Stomach (tissue), 9 donors: Measurements from ENCODE around the gene PKP1. TPM values are rescaled to one million over a fixed set of nuclear protein-coding genes. Genes with fewer than 3 reads are reported as not detected.

Source experiments
- DNase-seq, 2 donors: peaks; one replicate each; pipeline versions ENCODE4 v3.0.0 to v3.0.0-alpha.2; 2013 to 2019
- H3K27ac ChIP-seq, 5 donors: fragments of 200-600 bp in 4 of 5; sonication (generic) in 4 of 5; one replicate each; pipeline ENCODE4 v1.5.1; 2013 to 2019; ENCODE audit warnings: mild to moderate bottlenecking in 1 of 5, moderate library complexity in 1 of 5
- H3K27me3 ChIP-seq, 3 donors: fragments of 200-600 bp; sonication (generic); one replicate each; pipeline ENCODE4 v1.5.1; 2017 to 2019; ENCODE audit warnings: mixed run types in 1 of 3
- H3K36me3 ChIP-seq, 4 donors: fragments of 200-600 bp; sonication (generic); 1 replicate in 3 of 4; 2 replicates in 1 of 4; pipeline ENCODE4 v1.5.1; 2016 to 2019
- H3K4me1 ChIP-seq, 4 donors: fragments of 200-600 bp; sonication (generic); one replicate each; pipeline ENCODE4 v1.5.1; 2016 to 2019
- H3K4me3 ChIP-seq, 4 donors: fragments of 200-600 bp; sonication (generic) in 3 of 4; one replicate each; pipeline ENCODE4 v1.5.1; 2016 to 2019; ENCODE audit warnings: mild to moderate bottlenecking in 1 of 4
- H3K9me3 ChIP-seq, 4 donors: fragments of 200-600 bp; sonication (generic); one replicate each; pipeline ENCODE4 v1.5.1; 2016 to 2019
- CTCF ChIP-seq, 7 experiments: fragments of 450-650 bp in 4 of 7; fragments of 200-600 bp in 3 of 7; sonication (generic) in 3 of 7; IDR thresholded peaks; one replicate each; pipeline ENCODE4 v1.5.1; 2016 to 2019; ENCODE audit warnings: antibody characterized with exemption in 7 of 7, control low read depth in 2 of 7, mild to moderate bottlenecking in 1 of 7
- EP300 ChIP-seq: sonication (generic); formaldehyde crosslinking; IDR thresholded peaks from one replicate; pipeline ENCODE4 v1.6.1; 2017; ENCODE audit warnings: antibody characterized with exemption
- POLR2A ChIP-seq, 4 donors: fragments of 450-650 bp; IDR thresholded peaks; one replicate each; pipeline ENCODE4 v1.6.1; 2016; ENCODE audit warnings: antibody characterized with exemption in 4 of 4, control low read depth in 2 of 4, mild to moderate bottlenecking in 1 of 4, moderate library complexity in 1 of 4
- POLR2AphosphoS5 ChIP-seq, 3 donors: sonication (generic); formaldehyde crosslinking; IDR thresholded peaks; one replicate each; pipeline ENCODE4 v1.6.1; 2016; ENCODE audit warnings: antibody characterized with exemption in 3 of 3
- WGBS, 5 donors: extraction: QIAGEN DNeasy Blood & Tissue Kit in 3 of 5; methylation state at CpG; one replicate each; pipeline versions ENCODE4 v1.1.5 to v1.1.7; 2013 to 2018; 5-methylcytosine and 5-hydroxymethylcytosine counted together
- intact Hi-C: fragments of 100-400 bp; cut with DNase I; formaldehyde crosslinking; loops from one replicate; pipeline ENCODE4 v1.15.1; 2023; ENCODE audit warnings: low total_unique reads
- polyA plus RNA-seq, 3 donors: library from polyadenylated mRNA; stranded (reverse); fragments of 200-250 nt; gene quantifications; one replicate each; pipeline ENCODE4 v1.2.3, GENCODE V29; 2013
- total RNA-seq, 5 donors: library from RNA; depleted of rRNA; stranded (reverse); fragments of >200 nt; gene quantifications; one replicate each; pipeline versions ENCODE4 v1.1.0 to v1.2.3, GENCODE V29; 2014 to 2016
- donor health status: healthy with polysubstance abuse.
- donor health status: Bipolar disorder and iron deficiency.
- donor health status: healthy.

Gene PKP1
- total and polyA plus RNA-seq, 8 donors = under 0.01 to 42.2 (median 0.40) TPM; not detected in 2

DNA sequence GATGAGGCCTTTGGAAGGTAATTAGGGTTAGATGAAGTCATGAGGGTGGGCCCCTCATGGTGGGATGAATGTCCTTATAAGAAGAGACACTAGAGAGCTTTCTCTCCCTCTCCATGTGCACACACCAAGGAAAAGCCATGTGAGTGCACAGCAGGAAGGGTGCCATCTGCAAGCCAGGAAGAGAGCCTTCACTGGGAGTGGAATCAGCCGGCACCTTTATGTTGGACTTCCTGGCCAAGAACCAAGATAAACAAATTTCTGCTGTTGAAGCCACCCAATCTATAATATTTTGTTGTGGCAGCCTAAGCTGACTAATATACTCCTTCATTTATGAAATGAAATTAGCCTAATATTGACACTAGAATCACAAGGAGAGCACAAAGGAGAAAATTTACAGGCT is 38.2 kb upstream of the PKP1 start:
- no peak overlapping the region for H3K27ac ChIP-seq
- peak in 1 of 2 donors; percentile 32 for DNase-seq
- no peaks in the 10 kb centered on the region for H3K4me1 ChIP-seq
- TF ChIP-seq EP300 = no peak
- TF ChIP-seq POLR2A (IDR thresholded peaks at IDR 0.05) = no peak
- no peak for TF ChIP-seq CTCF (IDR thresholded peaks at IDR 0.05)
- TF ChIP-seq POLR2AphosphoS5 (IDR thresholded peaks at IDR 0.05) = no peak
- H3K36me3 ChIP-seq = no peaks in the 10 kb centered on the region
- 0 to 36% (median 10%) methylated on average over 1 of the region's 1 CpG for WGBS, 5 donors
- no peak overlapping the region for H3K4me3 ChIP-seq
- H3K27me3 ChIP-seq = peaks cover 0 to 12% (median 0%) of the 10 kb centered on the region in 3 donors
- no peaks in the 10 kb centered on the region for H3K9me3 ChIP-seq
- intact Hi-C loops = no loop called here

DNA sequence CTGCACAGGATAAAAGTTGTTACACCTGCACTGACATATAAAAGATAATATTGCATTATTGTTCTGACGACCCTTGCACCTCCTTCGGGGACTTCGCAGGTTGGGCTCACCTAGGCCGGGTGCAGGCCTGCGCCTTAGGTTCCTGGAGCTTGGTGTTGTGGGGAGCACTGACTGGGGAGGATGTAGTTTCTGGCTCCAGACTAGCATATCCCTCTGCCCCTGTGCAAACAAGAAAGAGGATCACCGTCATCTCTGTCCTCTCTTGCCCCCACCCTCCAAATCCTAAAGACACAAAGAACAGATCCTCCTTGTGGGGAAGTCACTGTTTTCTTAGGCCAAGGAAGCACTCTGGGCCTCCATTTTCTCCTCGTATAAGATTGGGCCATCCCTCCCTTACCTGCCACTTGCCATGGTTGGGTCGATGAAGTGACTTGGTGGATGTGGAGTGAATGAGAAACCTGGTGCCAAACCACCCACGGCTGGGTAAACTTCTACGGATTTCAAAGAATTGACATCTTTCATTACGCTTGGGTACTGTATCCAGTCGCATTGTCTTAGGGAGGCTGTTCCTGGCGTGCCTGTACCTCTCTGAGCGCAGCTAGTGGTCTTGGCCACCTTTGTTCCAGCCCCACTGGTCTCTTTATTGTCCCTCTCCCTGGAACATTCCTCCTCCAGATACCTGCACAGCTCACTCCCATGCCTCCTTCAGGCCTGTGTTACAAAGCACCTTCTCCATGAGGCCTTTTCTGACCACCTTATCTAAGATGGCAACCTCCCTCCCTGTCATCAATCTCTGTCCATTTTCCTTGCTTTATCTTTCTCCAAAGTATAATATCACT is 34.4 kb upstream of the PKP1 start:
- WGBS, 5 donors = 89 to 94% (median 94%) methylated on average over 14 of the region's 14 CpGs

GRCh38 chr1:201250326-201251011 is 32.8 kb upstream of the PKP1 start:
- 49 to 66% (median 60%) methylated on average over 8 to 10 of the region's 10 CpGs for WGBS, 5 donors
- Histone ChIP-seq H3K4me1 (peaks cover 0 to 5% (median 0%) of the 10 kb centered on the region in 4 donors), H3K27me3 (peaks cover 0 to 15% (median 0%) of the 10 kb centered on the region in 3 donors), H3K9me3 (no peaks in the 10 kb centered on the region), H3K27ac (no peak overlapping the region), H3K36me3 (no peaks in the 10 kb centered on the region), H3K4me3 (no peak overlapping the region)
- peak; percentile 0 to 52 for DNase-seq
- no peak for TF ChIP-seq POLR2A (IDR thresholded peaks at IDR 0.05)
- TF ChIP-seq CTCF (IDR thresholded peaks at IDR 0.05) = no peak
- no peak for TF ChIP-seq EP300
- no peak for TF ChIP-seq POLR2AphosphoS5 (IDR thresholded peaks at IDR 0.05)
- intact Hi-C loops = loop anchor here (5.0 kb wide), 1 partner anchor 112 kb away; no protein-coding TSS in a partner anchor

More for the DNA sequence above, 34.4 kb upstream of the PKP1 start:
- H3K36me3 ChIP-seq = no peaks in the 10 kb centered on the region
- H3K4me3 ChIP-seq = no peak overlapping the region
- H3K27ac ChIP-seq = no peak overlapping the region
- intact Hi-C loops = no loop called here
- peaks cover 0 to 9% (median 0%) of the 10 kb centered on the region in 3 donors for H3K27me3 ChIP-seq
- H3K4me1 ChIP-seq = no peaks in the 10 kb centered on the region
- TF ChIP-seq POLR2A (IDR thresholded peaks at IDR 0.05) = no peak
- TF ChIP-seq CTCF (IDR thresholded peaks at IDR 0.05) = no peak
- no peak for TF ChIP-seq EP300
- no peak for TF ChIP-seq POLR2AphosphoS5 (IDR thresholded peaks at IDR 0.05)
- DNase-seq = peak in 1 of 2 donors; percentile 1
- H3K9me3 ChIP-seq = no peaks in the 10 kb centered on the region

DNA sequence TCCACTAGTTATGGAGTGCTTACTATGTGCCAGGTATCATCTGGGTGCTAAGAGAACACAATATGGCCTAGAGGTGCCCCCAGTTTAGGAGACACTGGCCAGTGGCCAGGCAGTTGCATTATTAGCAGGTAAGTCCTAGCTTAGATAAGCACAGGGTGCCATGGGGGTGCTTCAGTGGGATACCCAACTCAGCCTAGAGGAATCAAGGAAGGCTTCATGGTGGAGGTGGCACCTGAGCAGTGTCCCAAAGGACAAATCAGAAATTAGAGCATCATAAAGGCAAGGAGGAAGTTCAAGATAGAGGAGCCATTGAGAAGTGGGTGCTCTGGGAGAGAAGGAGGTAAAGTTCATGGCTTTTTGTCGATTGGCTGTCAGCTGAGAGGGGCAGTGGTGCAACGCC is 31.9 kb upstream of the PKP1 start:
- 69 to 87% (median 80%) methylated on average over 2 of the region's 2 CpGs for WGBS, 5 donors
- no peak overlapping the region for H3K4me3 ChIP-seq
- peaks cover 0 to 17% (median 0%) of the 10 kb centered on the region in 3 donors for H3K27me3 ChIP-seq
- no peaks in the 10 kb centered on the region for H3K36me3 ChIP-seq
- H3K4me1 ChIP-seq = peaks cover 0 to 5% (median 0%) of the 10 kb centered on the region in 4 donors
- H3K9me3 ChIP-seq = no peaks in the 10 kb centered on the region
- H3K27ac ChIP-seq = no peak overlapping the region
- TF ChIP-seq CTCF (IDR thresholded peaks at IDR 0.05) = no peak
- TF ChIP-seq POLR2A (IDR thresholded peaks at IDR 0.05) = no peak
- TF ChIP-seq EP300 = no peak
- no peak for TF ChIP-seq POLR2AphosphoS5 (IDR thresholded peaks at IDR 0.05)
- intact Hi-C loops = loop anchor here (5.0 kb wide), 1 partner anchor 111 kb away; no protein-coding TSS in a partner anchor
- no peak for DNase-seq
